ENCODE measurements around the gene WFDC1. TPM values are rescaled to one million over a fixed set of nuclear protein-coding genes. Genes with fewer than 3 reads are reported as not detected.
A peak's percentile ranks its signal among the peaks of the same experiment; 100 is the strongest.

WFDC1 gene
- polyA plus RNA-seq, 10 donors = 0.77 to 2.6 (median 1.5) TPM

- DNase-seq = no peak
These were observed 22.8 kb upstream of the WFDC1 start for GRCh38 chr16:84271866-84272265.

- DNase-seq = no peak
These were observed 21.8 kb upstream of the WFDC1 start for GRCh38 chr16:84272740-84273320.

- DNase-seq = no peak
These were observed 20.2 kb upstream of the WFDC1 start for GRCh38 chr16:84274515-84274914.

- no peak for DNase-seq
These were observed 19.0 kb upstream of the WFDC1 start for GRCh38 chr16:84275585-84276151.

DNA sequence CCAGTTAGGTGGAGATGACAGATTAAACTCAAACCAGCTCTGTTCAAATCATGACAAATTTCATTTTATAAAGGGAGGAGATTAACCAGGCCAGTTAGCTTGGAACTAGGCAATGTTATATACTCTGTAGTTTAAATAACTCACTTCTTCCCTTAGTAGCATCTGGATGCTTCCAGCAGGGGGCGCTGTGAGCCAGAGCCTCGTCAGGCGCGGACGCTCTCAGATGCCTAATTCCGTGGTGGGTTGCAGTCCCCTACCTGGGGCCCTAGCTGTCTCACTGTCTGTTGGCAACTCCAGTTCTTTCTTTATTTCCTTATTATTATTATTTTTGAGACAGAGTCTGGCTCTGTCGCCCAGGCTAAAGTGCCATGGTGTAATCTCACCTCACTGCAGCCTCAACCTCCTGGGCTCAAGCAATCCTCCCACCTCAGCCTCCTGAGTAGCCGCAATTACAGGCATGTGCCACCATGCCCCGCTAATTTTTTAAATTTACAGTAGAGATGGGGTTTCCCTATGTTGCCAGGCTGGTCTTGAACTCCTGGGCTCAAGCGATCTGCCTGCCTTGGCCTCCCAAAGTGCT, 17.3 kb upstream of the WFDC1 start:
- peak in 2 of 3 donors; percentile 59 to 68 for DNase-seq

DNA sequence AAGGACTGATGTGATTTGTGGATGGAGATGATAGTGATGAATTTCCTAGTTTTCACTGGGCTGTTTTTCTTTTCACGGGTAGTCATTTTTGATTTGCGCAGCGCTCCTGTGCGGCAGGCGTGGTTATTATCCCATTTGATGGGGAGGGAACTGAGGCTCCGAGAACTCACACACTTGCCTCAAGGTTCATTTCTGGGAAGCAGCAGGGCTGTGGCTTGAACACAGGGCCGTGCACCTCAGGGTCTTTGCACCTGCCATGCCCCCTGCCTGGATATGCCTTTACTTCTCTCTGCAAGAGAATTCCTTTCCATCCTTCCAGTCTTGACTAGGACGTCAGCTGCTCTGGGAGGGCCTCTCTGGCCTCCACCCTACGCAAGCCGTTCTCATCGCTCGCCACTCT, 16.3 kb upstream of the WFDC1 start:
- no peak for DNase-seq

DNA sequence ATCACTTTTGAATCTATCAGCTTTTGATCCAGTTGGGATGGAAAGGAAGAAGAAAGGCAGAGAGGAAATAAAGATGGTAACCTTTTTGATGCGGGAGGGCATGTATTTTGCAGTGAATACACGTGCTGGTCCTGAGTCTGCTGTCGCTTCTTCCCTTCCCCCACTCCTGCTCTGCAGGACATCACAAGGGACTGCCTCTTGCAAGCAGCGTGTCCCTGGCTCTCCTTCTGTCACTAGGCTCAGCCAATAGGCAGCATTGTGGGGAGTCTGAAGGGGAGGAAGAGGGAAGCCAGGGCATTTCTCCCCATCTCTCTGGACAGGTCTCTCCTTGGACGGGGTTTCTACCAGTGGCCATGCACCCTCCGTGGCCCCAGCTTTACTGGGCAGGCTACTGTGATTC, 15.7 kb upstream of the WFDC1 start:
- no peak for DNase-seq

- no peak for DNase-seq
These were observed 14.8 kb upstream of the WFDC1 start for GRCh38 chr16:84279881-84280280.

- peak in 1 of 3 donors; percentile 4 for DNase-seq
These were observed 13.6 kb upstream of the WFDC1 start for GRCh38 chr16:84281074-84281473.

DNA sequence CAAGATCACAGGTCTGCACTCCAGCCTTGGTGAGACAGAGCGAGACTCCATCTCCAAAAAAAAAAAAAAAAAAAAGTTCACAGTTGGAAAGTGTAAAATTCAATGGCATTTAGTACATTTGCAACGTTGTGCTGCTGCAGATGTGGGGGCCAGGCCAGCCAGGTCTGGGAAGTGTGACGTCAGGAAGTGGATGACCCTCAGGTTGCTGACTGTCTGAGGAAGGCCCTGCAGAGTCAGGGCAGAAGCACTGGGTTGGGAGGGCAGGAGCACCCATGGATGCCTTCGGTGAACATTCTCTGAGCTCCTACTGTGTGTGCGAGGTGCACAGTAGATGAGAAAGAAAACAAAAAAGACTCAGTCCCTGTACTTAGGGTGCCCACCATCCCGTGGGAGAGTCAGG, 12.1 kb upstream of the WFDC1 start:
- no peak for DNase-seq

- no peak for DNase-seq
These were observed 11.1 kb upstream of the WFDC1 start for GRCh38 chr16:84283314-84284153.

DNA sequence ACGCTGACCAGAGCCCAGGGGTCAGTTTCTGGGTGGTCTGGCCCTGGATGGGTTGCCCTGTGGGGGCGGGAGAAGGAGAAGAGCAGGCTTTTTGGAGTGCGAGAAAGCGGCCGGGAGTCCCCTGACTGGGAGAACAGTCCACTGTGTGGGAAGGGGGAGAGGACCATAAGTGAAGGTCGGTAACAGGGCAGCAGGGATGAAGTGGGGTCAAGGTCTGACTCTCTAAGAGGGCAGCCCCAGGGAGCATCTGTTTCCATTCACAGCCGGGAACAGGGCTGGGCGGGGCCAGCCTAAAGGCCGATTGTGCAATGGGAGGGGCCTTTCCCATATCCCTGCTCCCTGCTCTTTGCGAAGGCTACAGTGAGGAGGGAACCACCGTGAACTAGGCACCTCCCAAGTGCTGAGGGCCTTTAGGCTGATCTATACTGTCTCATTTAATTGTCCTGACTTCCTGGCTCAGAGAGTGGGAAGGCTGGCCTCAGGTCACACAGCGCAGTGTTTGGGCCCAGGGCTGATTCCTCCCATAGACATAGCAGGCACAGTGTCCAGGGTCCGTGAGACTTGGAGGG, 10.4 kb upstream of the WFDC1 start:
- peak in 1 of 3 donors; percentile 75 for DNase-seq

DNA sequence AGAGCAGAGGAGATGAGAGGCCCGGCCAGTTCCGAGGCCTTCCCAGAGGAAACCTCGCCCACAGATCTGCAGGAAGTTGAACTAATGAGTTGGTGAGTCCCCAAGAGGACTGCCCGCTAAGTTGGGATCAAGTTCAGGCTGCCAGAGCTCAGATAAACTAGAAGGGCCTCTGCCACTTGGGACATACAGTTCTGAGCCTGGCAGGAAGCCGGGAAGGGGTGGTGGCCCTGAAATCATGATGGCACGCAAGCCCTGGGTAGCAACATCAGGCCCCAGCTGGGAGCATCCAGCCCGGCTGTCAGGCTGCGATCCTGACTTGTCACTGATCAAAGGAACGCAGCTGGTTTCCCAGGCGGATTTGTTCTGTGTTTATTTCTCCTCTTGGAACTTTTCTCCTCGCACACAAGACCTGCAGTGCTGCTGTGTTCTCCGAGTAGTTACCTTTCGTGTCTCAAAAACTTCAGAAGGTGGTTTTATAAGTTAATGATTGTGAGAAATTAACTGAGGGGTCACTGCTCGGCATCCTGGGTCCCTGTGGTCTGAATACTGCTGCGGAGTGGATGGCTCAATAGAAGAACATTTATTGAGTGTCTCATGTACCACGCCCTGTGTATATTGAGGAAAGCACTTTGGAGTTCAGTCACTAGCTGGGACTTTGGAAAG, 8.0 kb upstream of the WFDC1 start:
- DNase-seq = peak in 1 of 3 donors; percentile 51

DNA sequence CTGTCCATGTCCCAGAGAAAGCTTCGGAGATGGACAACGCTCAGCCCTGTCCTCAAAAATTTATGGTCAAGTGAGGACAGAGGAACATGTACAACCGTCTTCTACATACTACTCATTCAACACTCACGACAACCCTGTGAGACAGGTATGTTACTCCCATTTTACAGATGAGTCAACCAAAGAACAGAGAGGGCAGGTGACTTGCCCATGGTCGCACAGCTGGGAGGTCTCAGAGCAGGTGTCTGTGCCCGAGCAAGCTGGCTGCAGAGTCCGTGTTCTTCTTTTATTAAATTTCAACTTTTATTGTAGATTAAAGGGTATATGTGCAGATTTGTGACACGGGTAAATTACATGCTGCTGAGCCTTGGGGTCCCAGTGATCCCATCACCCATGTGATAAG, 5.8 kb upstream of the WFDC1 start:
- no peak for DNase-seq

- no peak for DNase-seq
These were observed 3.5 kb upstream of the WFDC1 start for GRCh38 chr16:84291226-84291625.

- DNase-seq = peak in 1 of 3 donors; percentile 37
These were observed 2.7 kb upstream of the WFDC1 start for GRCh38 chr16:84292011-84292410.

DNA sequence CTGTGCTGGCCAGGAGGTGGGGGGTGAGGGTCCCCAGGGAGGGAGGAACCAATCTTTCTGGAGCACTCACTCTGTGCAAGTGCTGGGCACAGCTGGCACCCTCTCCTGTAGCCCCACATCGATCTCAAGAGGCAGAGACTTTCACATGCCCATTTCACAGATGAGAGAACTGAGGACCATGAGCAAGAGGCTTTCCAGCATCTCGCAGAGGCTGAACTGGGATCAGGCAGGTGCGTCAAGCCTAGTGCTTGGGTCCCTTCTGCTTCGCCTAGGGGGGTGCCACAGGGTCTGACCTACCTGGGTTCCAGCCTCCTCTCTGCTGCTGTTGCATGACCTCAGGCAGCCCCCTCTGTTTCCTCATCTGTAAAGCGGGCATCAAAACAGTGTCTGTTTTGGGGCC, 1.3 kb upstream of the WFDC1 start:
- no peak for DNase-seq

DNA sequence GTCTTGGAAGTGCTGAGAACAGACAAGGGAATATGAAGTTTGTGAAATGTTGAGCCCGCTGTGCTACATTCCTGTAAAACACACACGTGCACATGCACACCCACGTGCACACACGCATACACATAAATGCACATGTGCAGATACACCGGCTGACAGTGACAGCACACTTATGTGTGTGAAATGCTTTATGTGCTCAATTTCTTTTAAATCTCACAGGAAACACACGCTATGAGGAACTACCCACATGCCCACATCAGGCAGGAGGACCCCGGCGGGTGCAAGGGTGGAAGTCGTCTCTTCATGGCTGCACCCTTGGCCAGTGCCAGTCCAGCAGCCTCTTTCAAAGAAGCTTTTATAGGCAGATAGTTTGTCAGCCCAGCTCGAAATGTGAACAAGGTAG, 561 bp upstream of the WFDC1 start:
- peak in 1 of 3 donors; percentile 24 for DNase-seq

DNA sequence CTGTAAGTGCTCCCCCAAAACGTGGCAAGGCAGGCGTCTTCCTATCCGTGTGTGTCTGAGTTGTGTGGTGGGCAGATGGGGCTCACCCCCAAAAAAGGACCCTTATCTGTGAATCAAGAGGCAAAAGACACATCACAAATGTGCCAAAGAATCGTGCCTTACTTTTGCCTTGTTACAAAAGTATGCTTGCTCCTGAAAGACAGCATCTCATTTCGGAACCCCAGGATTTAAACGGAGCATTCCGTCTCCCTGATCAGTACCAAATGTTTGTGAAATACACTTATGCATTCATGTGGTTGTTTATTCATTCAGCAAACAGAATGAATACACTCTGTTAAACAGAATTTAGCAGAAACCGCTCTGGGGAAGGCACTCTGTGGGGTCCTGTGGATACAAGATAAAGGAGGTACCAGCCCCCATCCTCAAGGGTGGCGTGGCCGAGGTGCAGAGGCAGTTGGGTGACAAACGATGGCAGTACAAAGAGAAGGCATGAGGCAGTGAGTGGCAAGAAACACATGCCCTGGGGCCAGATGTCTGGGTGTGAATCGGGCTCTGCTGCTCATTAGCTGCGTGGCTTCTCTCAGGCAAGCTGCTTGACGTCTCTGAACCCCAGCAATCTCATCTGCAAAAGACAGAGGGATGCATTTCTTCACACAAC, 654 bp downstream of the WFDC1 start:
- no peak for DNase-seq

- no peak for DNase-seq
These were observed 3.8 kb downstream of the WFDC1 start for GRCh38 chr16:84298376-84298899.

Data from muscle of back (tissue), 11 donors.